Activated CD4-positive, alpha-beta T cell treated with anti-CD3 and anti-CD28 coated beads, Interleukin-2, amount 50 U/mL, for 1 hour (primary cell): Measurements from ENCODE around the gene PRR23A.

Experiments
- DNase-seq: peaks from one replicate; pipeline ENCODE4 v3.0.0-alpha.2; 2020

PRR23A gene

GRCh38 chr3:138971766-138972320, 34.2 kb downstream of the PRR23A start:
- no peak for DNase-seq

GRCh38 chr3:138964923-138965322, 41.1 kb downstream of the PRR23A start:
- no peak for DNase-seq

GRCh38 chr3:138964264-138964663, 41.8 kb downstream of the PRR23A start:
- DNase-seq = no peak

GRCh38 chr3:138962854-138963560, 43.1 kb downstream of the PRR23A start:
- no peak for DNase-seq

- no peak for DNase-seq
These were observed 45.6 kb downstream of the PRR23A start for GRCh38 chr3:138960417-138960852.
